Epidermal melanocyte (primary cell): Measurements from ENCODE around the gene HSPA1L.

ENCODE experiments used
- DNase-seq: peaks from one replicate; pipeline ENCODE4 v3.0.0; 2011; ENCODE audit warnings: low spot score; ENCODE audit not compliant: insufficient read length

The HSPA1L gene

GRCh38 chr6:31784098-31784925, 30.8 kb downstream of the HSPA1L start:
- peak; percentile 3 for DNase-seq

- peak; percentile 5 for DNase-seq
Measured at GRCh38 chr6:31782126-31782855, 32.8 kb downstream of the HSPA1L start.

- DNase-seq: no peak
Measured at GRCh38 chr6:31781244-31782125, 33.6 kb downstream of the HSPA1L start.

GRCh38 chr6:31780507-31781243, 34.4 kb downstream of the HSPA1L start:
- peak; percentile 1 for DNase-seq

GRCh38 chr6:31779908-31780307, 35.2 kb downstream of the HSPA1L start:
- DNase-seq: no peak

GRCh38 chr6:31778999-31779885, 35.8 kb downstream of the HSPA1L start:
- DNase-seq: no peak

- DNase-seq: no peak
Measured at GRCh38 chr6:31778193-31778592, 36.9 kb downstream of the HSPA1L start.

- DNase-seq: no peak
Measured at GRCh38 chr6:31777667-31778050, 37.4 kb downstream of the HSPA1L start.

- DNase-seq: no peak
Measured at GRCh38 chr6:31776989-31777666, 38.0 kb downstream of the HSPA1L start, which contains the start of gene VWA7. VWA7 (minus strand) TSS chr6:31777328; CDS start chr6:31776779, 549 bp downstream.

- no peak for DNase-seq
Measured at GRCh38 chr6:31776485-31776988, 38.5 kb downstream of the HSPA1L start.

GRCh38 chr6:31775633-31776484, 39.2 kb downstream of the HSPA1L start:
- no peak for DNase-seq

GRCh38 chr6:31775184-31775583, 39.9 kb downstream of the HSPA1L start:
- no peak for DNase-seq

GRCh38 chr6:31771992-31772358, 43.1 kb downstream of the HSPA1L start:
- DNase-seq: no peak

- no peak for DNase-seq
Measured at GRCh38 chr6:31770860-31771259, 44.2 kb downstream of the HSPA1L start.

GRCh38 chr6:31769684-31770371, 45.3 kb downstream of the HSPA1L start:
- peak; percentile 86 for DNase-seq

GRCh38 chr6:31768363-31769257, 46.5 kb downstream of the HSPA1L start:
- DNase-seq: no peak
